H1 (cell line): ENCODE measurements around the gene CAMKMT. TPM values are rescaled to one million over a fixed set of nuclear protein-coding genes. Genes with fewer than 3 reads are reported as not detected.

ENCODE experiments used
- BACH1 ChIP-seq: IDR thresholded peaks from 2 replicates; pipeline ENCODE4 v1.6.1; 2012; ENCODE audit warnings: low read length, improper control_type of control experiment
- CEBPB ChIP-seq: IDR thresholded peaks from 2 replicates; pipeline ENCODE4 v1.6.1; 2012; ENCODE audit warnings: low read depth, low read length
- SIRT6 ChIP-seq: IDR thresholded peaks from one replicate; pipeline ENCODE4 v1.7.1; 2012; ENCODE audit warnings: low read length, inconsistent platforms
- polyA plus RNA-seq, 7 experiments: library from polyadenylated mRNA; depleted of rRNA in 3 of 7; stranded (reverse) in 5 of 7; unstranded in 2 of 7; fragments of >200 nt in 5 of 7; fragments of 200-250 nt in 2 of 7; gene quantifications; 1 replicate in 5 of 7; 2 replicates in 1 of 7; 4 replicates in 1 of 7; pipeline versions ENCODE4 v1.2.1 to v1.2.3, GENCODE V29; 2011 to 2013; ENCODE audit warnings: missing spikeins in 2 of 7, mixed read lengths in 2 of 7
- total RNA-seq: library from RNA; stranded (reverse); fragmentation: NEBNext Ultra II Directional; extraction: Animal tissue kit (Norgen Biotek cat#: 25700); gene quantifications from 2 replicates; pipeline ENCODE4 v1.2.1, GENCODE V29; 2021

Gene CAMKMT
- total and polyA plus RNA-seq, 2 of the 8 experiments (the other 6 are each of a cell fraction or from before 2014, with no cell fraction given) = 14.7 to 22.4 TPM

- no peak for TF ChIP-seq SIRT6
- no peak for TF ChIP-seq CEBPB
- no peak for TF ChIP-seq BACH1
Observed at GRCh38 chr2:44807201-44808025, 445.7 kb downstream of the CAMKMT start (continued).
